Endothelial cell of umbilical vein (primary cell): ENCODE data around the gene TENT4A.

Experiments
- EZH2 ChIP-seq: IDR thresholded peaks from 2 replicates; pipeline ENCODE4 v1.6.1; 2012; ENCODE audit warnings: borderline replicate concordance, low read depth, mild to moderate bottlenecking, moderate library complexity, low read length, inconsistent platforms; ENCODE audit not compliant: severe bottlenecking
- GATA2 ChIP-seq: IDR thresholded peaks from 2 replicates; pipeline ENCODE4 v1.7.0; 2011; ENCODE audit warnings: low read depth, mild to moderate bottlenecking, moderate library complexity, mixed read lengths, low read length; ENCODE audit not compliant: insufficient read length, insufficient read depth
- MYC ChIP-seq: IDR thresholded peaks from one replicate; pipeline ENCODE4 v1.6.1; 2011; ENCODE audit warnings: mild to moderate bottlenecking, low read depth, low read length
- POLR2A ChIP-seq: IDR thresholded peaks from 2 replicates; pipeline ENCODE4 v1.6.1; 2012; ENCODE audit warnings: low read depth, mild to moderate bottlenecking, control low read depth, low read length
- POLR2AphosphoS5 ChIP-seq: IDR thresholded peaks from 2 replicates; pipeline ENCODE4 v1.6.1; 2012; ENCODE audit warnings: low read depth, mild to moderate bottlenecking, control low read depth, low read length, moderate library complexity; ENCODE audit not compliant: insufficient read depth
- TF ChIP-seq, protein P1 (sequence below), 2 donors: IDR thresholded peaks; 1 replicate in 1 of 2; 2 replicates in 1 of 2; pipeline ENCODE4 v1.5.1; 2011; ENCODE audit warnings: low read length in 2 of 2, mild to moderate bottlenecking in 2 of 2, moderate library complexity in 2 of 2, control low read depth in 1 of 2, inconsistent platforms in 1 of 2, low read depth in 1 of 2; ENCODE audit not compliant: insufficient read depth in 1 of 2; ENCODE audit errors: extremely low read depth in 1 of 2
- TF ChIP-seq, protein P2 (sequence below): IDR thresholded peaks from 2 replicates; pipeline ENCODE4 v1.6.1; 2011; ENCODE audit not compliant: insufficient read depth, insufficient read length

DNA sequence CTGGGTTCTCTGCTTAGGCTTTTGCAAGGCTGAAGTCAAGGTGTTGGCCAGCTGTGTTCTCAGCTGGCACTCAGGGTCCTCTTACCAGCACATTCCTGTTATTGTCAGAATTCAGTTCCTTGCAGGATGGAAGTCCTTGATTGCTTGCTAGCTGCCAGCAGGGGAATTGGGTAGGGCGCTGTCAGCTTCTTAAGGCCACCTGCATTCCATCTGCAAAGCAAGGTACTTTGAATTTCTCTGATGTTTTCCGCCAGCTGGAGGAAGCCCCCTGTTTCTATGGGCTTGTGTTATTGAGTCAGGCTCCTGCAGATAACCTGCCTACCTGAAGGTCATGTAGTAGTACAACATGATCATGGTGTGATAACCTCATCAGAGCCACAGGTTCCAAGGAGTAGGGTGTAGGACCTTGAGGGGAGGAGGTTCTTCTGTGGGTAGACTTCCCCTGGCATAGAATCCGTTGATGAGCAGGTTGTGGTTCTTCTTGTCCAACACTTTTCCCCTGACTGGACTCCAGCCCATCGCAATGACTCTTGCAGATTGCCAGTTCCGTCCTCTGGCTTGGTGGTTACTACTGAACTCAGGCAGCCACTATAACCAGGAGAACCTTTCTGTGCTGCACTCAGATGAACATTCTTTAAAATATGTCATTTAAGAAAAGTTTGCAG is 6.8 kb downstream of the TENT4A start:
- TF ChIP-seq, protein P1, sequence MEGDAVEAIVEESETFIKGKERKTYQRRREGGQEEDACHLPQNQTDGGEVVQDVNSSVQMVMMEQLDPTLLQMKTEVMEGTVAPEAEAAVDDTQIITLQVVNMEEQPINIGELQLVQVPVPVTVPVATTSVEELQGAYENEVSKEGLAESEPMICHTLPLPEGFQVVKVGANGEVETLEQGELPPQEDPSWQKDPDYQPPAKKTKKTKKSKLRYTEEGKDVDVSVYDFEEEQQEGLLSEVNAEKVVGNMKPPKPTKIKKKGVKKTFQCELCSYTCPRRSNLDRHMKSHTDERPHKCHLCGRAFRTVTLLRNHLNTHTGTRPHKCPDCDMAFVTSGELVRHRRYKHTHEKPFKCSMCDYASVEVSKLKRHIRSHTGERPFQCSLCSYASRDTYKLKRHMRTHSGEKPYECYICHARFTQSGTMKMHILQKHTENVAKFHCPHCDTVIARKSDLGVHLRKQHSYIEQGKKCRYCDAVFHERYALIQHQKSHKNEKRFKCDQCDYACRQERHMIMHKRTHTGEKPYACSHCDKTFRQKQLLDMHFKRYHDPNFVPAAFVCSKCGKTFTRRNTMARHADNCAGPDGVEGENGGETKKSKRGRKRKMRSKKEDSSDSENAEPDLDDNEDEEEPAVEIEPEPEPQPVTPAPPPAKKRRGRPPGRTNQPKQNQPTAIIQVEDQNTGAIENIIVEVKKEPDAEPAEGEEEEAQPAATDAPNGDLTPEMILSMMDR (IDR thresholded peaks at IDR 0.05; ENCODE audit: extremely low read depth in 1 of 2, insufficient read depth in 1 of 2, low read depth in 1 of 2, low read length in 2 of 2), result no peak
- TF ChIP-seq EZH2 (no peak), POLR2A (no peak), POLR2AphosphoS5 (no peak), GATA2 (no peak), MYC (no peak)
- TF ChIP-seq, protein P2, sequence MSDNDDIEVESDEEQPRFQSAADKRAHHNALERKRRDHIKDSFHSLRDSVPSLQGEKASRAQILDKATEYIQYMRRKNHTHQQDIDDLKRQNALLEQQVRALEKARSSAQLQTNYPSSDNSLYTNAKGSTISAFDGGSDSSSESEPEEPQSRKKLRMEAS, result no peak
